ENCODE data around the gene IQCF2. TPM values are rescaled to one million over a fixed set of nuclear protein-coding genes. Genes with fewer than 3 reads are reported as not detected.
"Not testable (repeated sequence)": the region's sequence is repeated elsewhere in the genome, so short reads cannot be mapped to it uniquely, and the experiment has no call there.

The IQCF2 gene
- total RNA-seq, 2 donors from 2014 or later, result not detected

- intact Hi-C loops (cut with DNase I), result no loop called here
- Histone ChIP-seq H3K36me3 (no peaks in the 10 kb centered on the region), H3K4me1 (replicated peaks) (no peaks in the 10 kb centered on the region), H3K27me3 (replicated peaks; ENCODE audit: insufficient read depth) (no peaks in the 10 kb centered on the region), H3K27ac (no peak overlapping the region), H3K4me3 (no peak overlapping the region), H3K9me3 (no peaks in the 10 kb centered on the region)
- no peak for TF ChIP-seq CTCF (IDR thresholded peaks at IDR 0.05)
- WGBS, result 55% methylated on average over 4 of the region's 4 CpGs
- DNase-seq (ENCODE audit: low spot score), result no peak
These were observed 30.5 kb upstream of the IQCF2 start for GRCh38 chr3:51830836-51831385.

GRCh38 chr3:51836606-51837005 lies 24.8 kb upstream of the IQCF2 start:
- DNase-seq (ENCODE audit: low spot score), result no peak
- Histone ChIP-seq H3K36me3 (no peaks in the 10 kb centered on the region), H3K9me3 (no peaks in the 10 kb centered on the region), H3K27ac (no peak overlapping the region), H3K4me1 (replicated peaks) (no peaks in the 10 kb centered on the region), H3K27me3 (replicated peaks; ENCODE audit: insufficient read depth) (no peaks in the 10 kb centered on the region), H3K4me3 (no peak overlapping the region)
- TF ChIP-seq CTCF (IDR thresholded peaks at IDR 0.05) (no peak), POLR2AphosphoS5 (IDR thresholded peaks at IDR 0.05) (no peak), POLR2A (IDR thresholded peaks at IDR 0.05) (no peak)
- WGBS, result 85% methylated on average over 5 of the region's 5 CpGs
- intact Hi-C loops (cut with DNase I), result no loop called here

GRCh38 chr3:51845129-51845528 lies 16.3 kb upstream of the IQCF2 start:
- intact Hi-C loops (cut with DNase I), result no loop called here
- H3K27me3 ChIP-seq (replicated peaks; ENCODE audit: insufficient read depth), result no peaks in the 10 kb centered on the region
- no peaks in the 10 kb centered on the region for H3K4me1 ChIP-seq (replicated peaks)
- H3K9me3 ChIP-seq, result no peaks in the 10 kb centered on the region
- no peaks in the 10 kb centered on the region for H3K36me3 ChIP-seq
- DNase-seq (ENCODE audit: low spot score), result no peak
- TF ChIP-seq POLR2A (IDR thresholded peaks at IDR 0.05) (no peak), POLR2AphosphoS5 (IDR thresholded peaks at IDR 0.05) (no peak), CTCF (IDR thresholded peaks at IDR 0.05) (no peak)
- no peak overlapping the region for H3K4me3 ChIP-seq
- H3K27ac ChIP-seq, result no peak overlapping the region
- whole genome bisulfite sequencing, result 44% methylated on average over 7 of the region's 7 CpGs

GRCh38 chr3:51855411-51855810 lies 6.0 kb upstream of the IQCF2 start:
- H3K9me3 ChIP-seq; H3K4me1 ChIP-seq (replicated peaks); intact Hi-C loops (cut with DNase I); H3K27me3 ChIP-seq (replicated peaks; ENCODE audit: insufficient read depth); DNase-seq (ENCODE audit: low spot score); H3K36me3 ChIP-seq; H3K27ac ChIP-seq; H3K4me3 ChIP-seq: not testable (repeated sequence)
- WGBS, result 93% methylated on average over 1 of the region's 1 CpG

- Histone ChIP-seq H3K27ac (no peak overlapping the region), H3K27me3 (replicated peaks; ENCODE audit: insufficient read depth) (no peaks in the 10 kb centered on the region), H3K9me3 (no peaks in the 10 kb centered on the region), H3K4me3 (no peak overlapping the region), H3K4me1 (replicated peaks) (no peaks in the 10 kb centered on the region), H3K36me3 (no peaks in the 10 kb centered on the region)
- no peak for TF ChIP-seq POLR2A (IDR thresholded peaks at IDR 0.05)
- TF ChIP-seq CTCF (IDR thresholded peaks at IDR 0.05), result no peak
- no peak for TF ChIP-seq POLR2AphosphoS5 (IDR thresholded peaks at IDR 0.05)
- DNase-seq (ENCODE audit: low spot score), result no peak
- 68% methylated on average over 13 of the region's 13 CpGs for WGBS
- intact Hi-C loops (cut with DNase I), result no loop called here
These were observed 1.5 kb downstream of the IQCF2 start for GRCh38 chr3:51862886-51863285.

DNA sequence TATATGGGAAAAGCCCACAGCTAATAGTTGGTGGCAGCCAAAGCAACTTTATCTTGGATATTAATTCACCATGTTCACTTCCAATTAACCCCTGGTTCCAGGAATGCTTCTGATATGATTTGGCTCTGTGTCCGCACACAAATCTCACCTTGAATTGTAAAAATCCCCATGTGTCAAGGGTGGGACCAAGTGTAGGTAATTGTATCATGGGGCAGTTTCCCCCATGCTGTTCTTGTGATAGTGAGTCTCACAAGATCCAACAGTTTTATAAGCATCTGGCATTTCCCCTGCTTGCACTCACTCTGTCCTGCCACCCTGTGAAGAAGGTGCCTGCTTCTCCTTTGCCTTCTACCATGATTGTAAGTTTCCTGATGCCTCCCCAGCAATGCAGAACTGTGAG lies 7.5 kb downstream of the IQCF2 start:
- H3K4me1 ChIP-seq (replicated peaks); H3K9me3 ChIP-seq; intact Hi-C loops (cut with DNase I); DNase-seq (ENCODE audit: low spot score); H3K27ac ChIP-seq; H3K27me3 ChIP-seq (replicated peaks; ENCODE audit: insufficient read depth); H3K36me3 ChIP-seq; H3K4me3 ChIP-seq: not testable (repeated sequence)
- 86% methylated on average over 1 of the region's 1 CpG for WGBS
